DOHH2 (cell line): Measurements from ENCODE around the gene UCHL5.

Experiments used
- CTCF ChIP-seq: fragments of 200-600 bp; sonication (generic); IDR thresholded peaks from one replicate; pipeline ENCODE4 v1.5.1; 2014; ENCODE audit warnings: antibody characterized with exemption, mild to moderate bottlenecking, low read depth, low read length; ENCODE audit not compliant: poor library complexity, severe bottlenecking
- EZH2phosphoT487 ChIP-seq: fragments of 200-600 bp; sonication (generic); IDR thresholded peaks from 2 replicates; pipeline ENCODE4 v1.6.1; 2017; ENCODE audit warnings: borderline replicate concordance, mild to moderate bottlenecking, antibody characterized with exemption, low read length, moderate library complexity, mixed read lengths

DNA sequence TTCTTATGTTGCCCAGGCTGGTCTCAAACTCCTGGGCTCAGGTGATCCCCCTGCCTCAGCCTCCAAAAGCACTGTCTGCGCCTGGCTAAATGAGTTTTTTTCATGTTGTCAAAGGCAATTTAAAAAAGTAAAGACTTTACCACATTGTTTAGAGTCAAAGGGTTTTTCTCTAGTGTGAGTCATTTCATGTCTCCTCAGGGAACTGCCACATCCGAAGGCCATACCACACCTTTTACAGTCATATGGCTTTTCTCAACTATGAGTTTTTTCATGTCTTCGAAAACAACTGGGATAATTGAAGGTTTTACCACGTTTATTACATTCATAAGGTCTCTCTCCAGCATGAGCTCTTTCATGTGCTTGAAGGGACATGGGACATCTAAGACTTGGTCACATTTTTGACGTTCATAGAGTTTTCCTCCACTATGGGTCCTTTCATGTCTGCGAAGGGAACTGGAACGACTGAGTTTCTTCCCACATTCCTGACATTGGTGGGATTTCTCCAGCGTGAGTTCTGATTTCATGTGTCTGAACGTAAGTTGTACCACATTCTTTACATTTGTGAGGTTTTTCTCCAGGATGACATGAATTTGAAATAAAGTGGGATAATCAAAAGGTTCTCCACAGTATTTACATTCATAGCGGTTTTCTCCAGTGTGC is 65.6 kb downstream of the UCHL5 start:
- no peak for TF ChIP-seq CTCF
- TF ChIP-seq EZH2phosphoT487 = no peak
